ENCODE results near the gene TRPM6.

DNA sequence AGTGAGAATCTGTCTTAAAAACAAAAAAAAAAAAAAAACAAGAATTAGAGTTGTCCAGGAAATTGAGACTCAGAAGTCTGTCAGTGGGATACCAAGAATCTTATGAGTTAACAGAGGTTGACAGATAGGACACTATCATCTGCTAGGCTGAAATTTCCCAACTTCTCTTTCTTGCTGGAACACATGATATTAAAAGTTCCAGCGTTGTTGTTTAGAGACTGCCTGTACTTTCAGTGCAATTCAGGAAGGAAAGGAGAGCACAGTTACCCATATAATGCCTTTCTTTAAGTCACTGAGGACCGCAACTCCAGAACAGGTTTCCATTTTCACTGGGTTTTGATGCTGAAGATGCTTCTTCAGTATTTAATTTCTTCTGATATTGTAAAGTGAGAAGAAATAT lies 13.5 kb downstream of the TRPM6 start:
- TF ChIP-seq, protein P1, sequence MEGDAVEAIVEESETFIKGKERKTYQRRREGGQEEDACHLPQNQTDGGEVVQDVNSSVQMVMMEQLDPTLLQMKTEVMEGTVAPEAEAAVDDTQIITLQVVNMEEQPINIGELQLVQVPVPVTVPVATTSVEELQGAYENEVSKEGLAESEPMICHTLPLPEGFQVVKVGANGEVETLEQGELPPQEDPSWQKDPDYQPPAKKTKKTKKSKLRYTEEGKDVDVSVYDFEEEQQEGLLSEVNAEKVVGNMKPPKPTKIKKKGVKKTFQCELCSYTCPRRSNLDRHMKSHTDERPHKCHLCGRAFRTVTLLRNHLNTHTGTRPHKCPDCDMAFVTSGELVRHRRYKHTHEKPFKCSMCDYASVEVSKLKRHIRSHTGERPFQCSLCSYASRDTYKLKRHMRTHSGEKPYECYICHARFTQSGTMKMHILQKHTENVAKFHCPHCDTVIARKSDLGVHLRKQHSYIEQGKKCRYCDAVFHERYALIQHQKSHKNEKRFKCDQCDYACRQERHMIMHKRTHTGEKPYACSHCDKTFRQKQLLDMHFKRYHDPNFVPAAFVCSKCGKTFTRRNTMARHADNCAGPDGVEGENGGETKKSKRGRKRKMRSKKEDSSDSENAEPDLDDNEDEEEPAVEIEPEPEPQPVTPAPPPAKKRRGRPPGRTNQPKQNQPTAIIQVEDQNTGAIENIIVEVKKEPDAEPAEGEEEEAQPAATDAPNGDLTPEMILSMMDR (conservative IDR thresholded peaks at IDR 0.05 in 1 of 2, IDR thresholded peaks at IDR 0.05 in 1 of 2; ENCODE audit: extremely low read depth in 1 of 2, insufficient read depth in 1 of 2, low read depth in 1 of 2, low read length in 2 of 2): no peak
- TF ChIP-seq EZH2 (IDR thresholded peaks at IDR 0.05; ENCODE audit: borderline replicate concordance, low read length): no peak

Data from mammary epithelial cell (primary cell).